Right atrium auricular region (tissue), 2 donors: ENCODE measurements around the gene VAMP8. TPM values are rescaled to one million over a fixed set of nuclear protein-coding genes. Genes with fewer than 3 reads are reported as not detected.

ENCODE experiments used
- DNase-seq: peaks from one replicate; pipeline ENCODE4 v3.0.0-alpha.2; 2019; ENCODE audit warnings: low spot score
- H3K27ac ChIP-seq, 2 donors: fragments of 200-600 bp; sonication (generic); 1 replicate in 1 of 2; 2 replicates in 1 of 2; pipeline ENCODE4 v1.5.1; 2016 to 2019
- H3K27me3 ChIP-seq, 2 donors: fragments of 200-600 bp; sonication (generic); one replicate each; pipeline versions ENCODE4 v1.5.1 to v1.6.0; 2017 to 2019
- H3K36me3 ChIP-seq: fragments of 200-600 bp; sonication (generic); one replicate; pipeline ENCODE4 v1.5.1; 2016
- H3K4me1 ChIP-seq, 2 donors: fragments of 200-600 bp; sonication (generic); one replicate each; pipeline versions ENCODE4 v1.5.1 to v1.6.0; 2017 to 2019
- H3K4me3 ChIP-seq, 2 donors: fragments of 200-600 bp; sonication (generic); 1 replicate in 1 of 2; 2 replicates in 1 of 2; pipeline ENCODE4 v1.5.1; 2017 to 2019; ENCODE audit warnings: mild to moderate bottlenecking in 1 of 2, moderate library complexity in 1 of 2
- H3K9me3 ChIP-seq, 2 donors: fragments of 200-600 bp; sonication (generic); one replicate each; pipeline ENCODE4 v1.5.1; 2019
- total RNA-seq, 2 donors: library from RNA; depleted of rRNA; stranded (reverse); fragments of >200 nt; gene quantifications; one replicate each; pipeline ENCODE4 v1.1.0, GENCODE V29; 2016
- TF ChIP-seq, protein P1 (sequence below), 2 donors: fragments of 200-600 bp; sonication (generic); IDR thresholded peaks; one replicate each; pipeline ENCODE4 v1.5.1; 2019; ENCODE audit warnings: antibody characterized with exemption in 2 of 2

Gene VAMP8
- total RNA-seq, 2 donors from 2014 or later: 11.9 to 26.1 TPM

GRCh38 chr2:85619617-85620016 lies 42.2 kb downstream of the VAMP8 start:
- Histone ChIP-seq H3K27ac (no peak overlapping the region), H3K9me3 (no peaks in the 10 kb centered on the region), H3K4me3 (no peak overlapping the region), H3K27me3 (no peaks in the 10 kb centered on the region), H3K36me3 (peaks cover 45% of the 10 kb centered on the region), H3K4me1 (peaks cover 0 to 29% of the 10 kb centered on the region in 2 donors)
- no peak for DNase-seq
- TF ChIP-seq, protein P1, sequence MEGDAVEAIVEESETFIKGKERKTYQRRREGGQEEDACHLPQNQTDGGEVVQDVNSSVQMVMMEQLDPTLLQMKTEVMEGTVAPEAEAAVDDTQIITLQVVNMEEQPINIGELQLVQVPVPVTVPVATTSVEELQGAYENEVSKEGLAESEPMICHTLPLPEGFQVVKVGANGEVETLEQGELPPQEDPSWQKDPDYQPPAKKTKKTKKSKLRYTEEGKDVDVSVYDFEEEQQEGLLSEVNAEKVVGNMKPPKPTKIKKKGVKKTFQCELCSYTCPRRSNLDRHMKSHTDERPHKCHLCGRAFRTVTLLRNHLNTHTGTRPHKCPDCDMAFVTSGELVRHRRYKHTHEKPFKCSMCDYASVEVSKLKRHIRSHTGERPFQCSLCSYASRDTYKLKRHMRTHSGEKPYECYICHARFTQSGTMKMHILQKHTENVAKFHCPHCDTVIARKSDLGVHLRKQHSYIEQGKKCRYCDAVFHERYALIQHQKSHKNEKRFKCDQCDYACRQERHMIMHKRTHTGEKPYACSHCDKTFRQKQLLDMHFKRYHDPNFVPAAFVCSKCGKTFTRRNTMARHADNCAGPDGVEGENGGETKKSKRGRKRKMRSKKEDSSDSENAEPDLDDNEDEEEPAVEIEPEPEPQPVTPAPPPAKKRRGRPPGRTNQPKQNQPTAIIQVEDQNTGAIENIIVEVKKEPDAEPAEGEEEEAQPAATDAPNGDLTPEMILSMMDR (IDR thresholded peaks at IDR 0.05): no peak

DNA sequence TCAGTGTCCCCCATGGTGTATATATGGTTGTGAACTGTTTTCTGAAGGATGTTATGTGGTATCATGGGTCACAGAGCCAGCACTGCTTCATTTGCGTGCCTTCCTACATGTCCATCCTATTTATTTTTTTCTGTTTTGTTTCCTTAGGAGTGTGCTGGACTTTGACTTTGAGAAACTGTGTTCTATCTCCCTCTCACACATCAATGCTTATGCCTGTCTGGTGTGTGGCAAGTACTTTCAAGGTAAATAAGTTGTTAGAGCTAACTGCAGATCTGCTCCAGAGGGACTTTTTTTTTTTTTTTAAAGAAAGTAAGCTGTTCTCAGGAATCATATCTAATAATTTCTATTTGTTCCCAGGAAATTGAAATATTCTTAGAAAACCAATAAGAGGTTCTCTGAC lies 44.0 kb downstream of the VAMP8 start:
- H3K4me1 ChIP-seq: peaks cover 0 to 29% of the 10 kb centered on the region in 2 donors
- TF ChIP-seq, protein P1 (IDR thresholded peaks at IDR 0.05): no peak
- no peaks in the 10 kb centered on the region for H3K9me3 ChIP-seq
- no peaks in the 10 kb centered on the region for H3K27me3 ChIP-seq
- no peak overlapping the region for H3K27ac ChIP-seq
- H3K4me3 ChIP-seq: no peak overlapping the region
- peaks cover 62% of the 10 kb centered on the region for H3K36me3 ChIP-seq
- no peak for DNase-seq

DNA sequence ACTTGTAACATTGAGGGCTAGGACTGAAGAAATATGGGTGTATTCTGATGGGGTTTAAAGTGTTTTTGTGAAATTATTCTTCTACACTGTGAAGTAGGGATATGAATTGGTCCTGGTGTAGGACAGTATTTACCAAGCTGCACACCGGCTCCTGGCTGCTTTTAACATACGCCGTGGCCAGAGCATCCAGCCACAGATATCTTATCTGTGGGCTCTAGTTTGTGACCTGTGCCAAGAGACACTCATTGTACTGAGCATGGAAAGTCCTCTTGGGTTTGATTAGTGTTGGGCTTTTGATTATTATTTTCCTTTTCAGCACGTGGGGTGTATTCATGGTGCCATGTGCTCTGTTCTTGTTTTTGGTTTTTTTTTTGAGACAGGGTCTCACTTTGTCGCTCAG lies 46.6 kb downstream of the VAMP8 start:
- H3K4me3 ChIP-seq: no peak overlapping the region
- H3K4me1 ChIP-seq: peaks cover 0 to 4% of the 10 kb centered on the region in 2 donors
- H3K36me3 ChIP-seq: peaks cover 89% of the 10 kb centered on the region
- H3K9me3 ChIP-seq: no peaks in the 10 kb centered on the region
- TF ChIP-seq, protein P1 (IDR thresholded peaks at IDR 0.05): no peak
- DNase-seq: no peak
- no peaks in the 10 kb centered on the region for H3K27me3 ChIP-seq
- no peak overlapping the region for H3K27ac ChIP-seq

GRCh38 chr2:85628658-85629057 lies 51.3 kb downstream of the VAMP8 start:
- Histone ChIP-seq H3K4me3 (no peak overlapping the region), H3K4me1 (peaks cover 0 to 2% of the 10 kb centered on the region in 2 donors), H3K36me3 (peaks cover 99% of the 10 kb centered on the region), H3K9me3 (no peaks in the 10 kb centered on the region), H3K27ac (no peak overlapping the region), H3K27me3 (no peaks in the 10 kb centered on the region)
- TF ChIP-seq, protein P1 (IDR thresholded peaks at IDR 0.05): no peak
- no peak for DNase-seq

DNA sequence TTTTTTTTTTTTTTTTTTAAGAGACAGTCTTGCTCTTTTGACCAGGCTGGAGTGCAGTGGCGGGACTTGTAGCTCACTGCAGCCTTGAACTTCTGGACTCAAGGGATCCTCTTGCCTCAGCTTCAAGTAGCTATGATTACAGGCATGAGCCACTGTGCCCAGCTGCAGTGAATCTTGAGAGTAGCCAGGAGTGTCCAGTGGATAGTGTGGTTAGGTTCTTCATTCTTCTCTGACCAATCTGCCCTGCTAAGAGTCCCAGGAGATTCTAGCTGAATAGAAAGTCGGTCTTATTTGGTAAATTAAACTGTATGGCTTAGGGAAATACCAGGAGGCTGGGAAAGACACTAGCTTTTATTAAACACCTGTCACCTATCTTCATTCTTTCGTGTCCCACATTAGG lies 53.9 kb downstream of the VAMP8 start:
- H3K36me3 ChIP-seq: peaks cover 94% of the 10 kb centered on the region
- H3K27me3 ChIP-seq: no peaks in the 10 kb centered on the region
- TF ChIP-seq, protein P1 (IDR thresholded peaks at IDR 0.05): no peak
- H3K4me1 ChIP-seq: peaks cover 0 to 5% of the 10 kb centered on the region in 2 donors
- H3K27ac ChIP-seq: no peak overlapping the region
- H3K4me3 ChIP-seq: no peak overlapping the region
- DNase-seq: no peak
- H3K9me3 ChIP-seq: no peaks in the 10 kb centered on the region

Other genes starting within 250 kb of the VAMP8 start
- 10 to 100 TPM; 89.3 to 99.5 TPM for gene TGOLN2, start 249.6 kb upstream of the VAMP8 start, total RNA-seq
- gene RETSAT, start 223.1 kb upstream of the VAMP8 start, total RNA-seq: 10 to 100 TPM; 34.2 to 40.8 TPM
- 10 to 100 TPM in 1 of 2 donors, 1 to 10 TPM in 1; 8.4 to 11.1 TPM for gene ELMOD3, start 222.8 kb upstream of the VAMP8 start, total RNA-seq
- gene CAPG, start 167.2 kb upstream of the VAMP8 start, total RNA-seq: 10 to 100 TPM in 1 of 2 donors, 1 to 10 TPM in 1; 8.7 to 43.4 TPM
- not detected for gene SH2D6, start 158.9 kb upstream of the VAMP8 start, total RNA-seq
- gene MAT2A, start 38.4 kb upstream of the VAMP8 start, total RNA-seq: 100 to 1,000 TPM in 1 of 2 donors, 10 to 100 TPM in 1; 95.6 to 101 TPM
- gene GGCX, start 16.1 kb upstream of the VAMP8 start, total RNA-seq: 10 to 100 TPM; 18.0 to 23.3 TPM
- 10 to 100 TPM; 37.2 to 61.7 TPM for gene VAMP5, start 6.8 kb downstream of the VAMP8 start, total RNA-seq
- 100 to 1,000 TPM; 109 to 194 TPM for gene RNF181, start 18.2 kb downstream of the VAMP8 start, total RNA-seq
- 10 to 100 TPM; 15.8 to 21.7 TPM for gene TMEM150A, start 25.1 kb downstream of the VAMP8 start, total RNA-seq
- gene C2orf68, start 34.5 kb downstream of the VAMP8 start, total RNA-seq: 10 to 100 TPM in 1 of 2 donors, 1 to 10 TPM in 1; 8.9 to 11.1 TPM
- gene USP39, start 38.6 kb downstream of the VAMP8 start, total RNA-seq: 10 to 100 TPM; 35.0 to 78.2 TPM
- gene SFTPB, start 90.6 kb downstream of the VAMP8 start, total RNA-seq: under 1 TPM in 1 of 2 donors, not detected in 1; 0.15 TPM
- 1 to 10 TPM in 1 of 2 donors, not detected in 1; 1.4 TPM for gene GNLY, start 116.8 kb downstream of the VAMP8 start, total RNA-seq
- gene ATOH8, start 176.4 kb downstream of the VAMP8 start, total RNA-seq: 100 to 1,000 TPM in 1 of 2 donors, 10 to 100 TPM in 1; 35.1 to 116 TPM